HG03575 (cell line): ENCODE results near the gene MVB12B.

Source experiments
- ATAC-seq: cut with Tn5 transposase; IDR thresholded peaks from one replicate; pipeline ENCODE4 v1.9.1; 2021; ENCODE audit not compliant: unreplicated experiment, insufficient number of reproducible peaks, low FRiP score; ENCODE audit errors: extremely low read depth

MVB12B gene

DNA sequence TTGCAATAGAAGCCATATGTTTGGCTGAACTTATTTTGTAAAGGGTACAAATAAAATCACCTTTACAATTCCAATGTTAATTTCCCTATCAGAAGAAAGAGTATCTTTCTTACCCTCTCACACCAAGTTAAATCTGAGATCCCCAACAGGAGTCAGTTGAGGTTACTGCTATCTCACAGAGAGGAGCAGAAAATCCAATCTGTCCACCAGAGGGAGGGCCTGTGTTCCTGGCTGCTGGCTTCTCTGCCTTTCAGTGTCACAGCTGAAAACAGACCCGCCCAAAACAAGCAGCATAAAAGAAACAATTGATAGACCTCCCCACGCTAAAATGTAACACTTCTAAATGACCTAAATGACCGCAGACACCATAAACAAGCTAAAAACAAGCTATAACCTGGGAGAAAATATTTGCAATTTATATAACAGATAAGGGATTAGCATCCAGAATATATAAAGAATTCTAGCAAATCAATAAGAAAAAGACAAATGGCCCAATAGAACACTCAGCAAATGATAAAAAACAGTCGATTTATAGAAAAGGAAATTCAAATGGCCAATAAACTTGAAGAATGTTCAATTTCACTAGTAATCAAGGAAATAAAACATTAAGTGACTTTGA, 24.5 kb upstream of the MVB12B start:
- ATAC-seq, result no peak

DNA sequence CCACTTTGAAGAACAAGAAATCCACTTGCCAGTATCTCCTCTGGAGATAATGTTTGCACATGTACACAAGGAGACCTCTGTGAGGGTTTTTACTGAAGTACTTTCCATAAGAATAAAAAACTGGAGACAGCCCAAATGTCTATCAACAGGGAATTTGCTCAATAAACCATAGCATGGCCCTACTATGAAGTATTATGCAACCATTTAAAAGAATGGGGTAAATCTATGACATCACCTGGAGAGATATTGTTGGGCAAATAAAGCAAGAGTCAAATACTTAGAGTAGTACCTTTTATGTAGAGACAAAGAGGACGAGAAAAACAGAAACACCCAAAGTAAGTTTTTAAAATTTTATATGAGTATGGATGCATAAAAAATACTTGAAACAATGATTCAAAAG, 23.9 kb upstream of the MVB12B start:
- ATAC-seq, result no peak

DNA sequence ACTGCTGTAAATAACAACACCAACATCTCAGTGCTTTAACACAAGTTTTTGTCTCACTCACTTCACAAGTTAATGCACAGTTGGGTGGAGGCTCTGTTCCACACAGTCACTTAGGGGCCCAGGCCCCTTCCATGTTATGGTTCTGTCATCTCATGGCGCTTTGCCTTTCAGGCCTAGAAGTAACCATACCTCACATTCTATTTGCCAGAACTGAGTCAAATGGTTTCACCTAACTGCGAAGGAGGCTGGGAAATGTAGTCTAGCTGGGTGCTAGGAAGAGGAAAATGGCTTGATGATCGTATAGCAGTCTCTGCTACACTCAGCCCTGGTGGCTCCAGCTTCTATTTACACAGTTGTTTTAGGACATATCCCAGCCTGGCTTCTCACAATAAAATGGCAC, 23.1 kb upstream of the MVB12B start:
- no peak for ATAC-seq

DNA sequence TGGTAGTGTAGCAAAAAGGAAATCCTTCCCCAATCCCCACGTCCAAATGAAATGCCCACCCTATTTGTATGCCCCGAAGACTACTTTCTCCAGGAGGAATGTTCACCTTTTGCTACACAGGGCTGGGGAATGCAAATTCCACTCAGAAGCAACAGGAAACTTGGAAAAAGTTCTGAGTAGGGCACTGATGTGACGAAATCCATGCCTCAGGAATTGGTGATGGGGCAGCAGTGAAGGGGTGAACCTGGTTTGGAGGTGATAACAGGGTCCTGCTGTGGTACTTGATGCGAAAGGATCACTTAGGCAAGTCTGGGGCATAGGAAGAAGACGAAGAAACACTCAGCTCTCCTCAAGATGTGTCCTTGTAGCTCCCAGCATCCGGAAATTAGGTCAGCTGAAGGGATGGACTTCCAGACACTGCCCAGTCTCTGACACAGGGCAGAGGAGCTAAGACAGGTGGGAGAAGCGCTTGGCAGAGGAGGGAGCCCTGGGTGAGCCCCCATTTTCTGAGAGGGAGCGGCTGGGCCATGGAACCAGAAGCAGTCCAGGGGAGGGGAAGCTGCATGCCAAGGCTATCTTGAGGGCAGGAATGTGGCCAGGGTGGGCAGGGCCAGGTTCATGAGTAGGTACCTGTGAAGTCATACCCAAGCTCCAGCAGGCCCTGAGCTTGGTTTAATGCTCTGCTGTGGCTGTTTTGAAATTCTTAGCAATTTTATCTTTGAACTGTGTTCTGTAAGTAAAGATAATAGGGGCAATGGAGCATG, 22.2 kb upstream of the MVB12B start:
- no peak for ATAC-seq

DNA sequence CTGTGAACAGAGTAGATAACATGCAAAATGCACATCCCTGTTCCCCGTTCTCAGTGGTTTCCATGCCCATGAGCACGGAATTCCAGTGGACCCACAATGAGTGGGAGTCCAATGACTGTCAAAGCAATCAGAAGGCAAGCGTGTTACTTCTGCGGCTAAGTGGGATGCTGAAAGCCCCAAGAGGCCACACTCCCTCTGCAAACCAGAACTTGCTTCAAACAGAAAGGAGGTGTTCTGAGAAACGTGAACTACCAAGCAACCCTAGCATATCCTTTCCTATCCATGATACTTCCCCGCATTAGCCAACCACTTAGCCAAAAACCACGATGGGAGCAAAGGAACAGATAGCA, 21.7 kb upstream of the MVB12B start:
- ATAC-seq, result no peak

DNA sequence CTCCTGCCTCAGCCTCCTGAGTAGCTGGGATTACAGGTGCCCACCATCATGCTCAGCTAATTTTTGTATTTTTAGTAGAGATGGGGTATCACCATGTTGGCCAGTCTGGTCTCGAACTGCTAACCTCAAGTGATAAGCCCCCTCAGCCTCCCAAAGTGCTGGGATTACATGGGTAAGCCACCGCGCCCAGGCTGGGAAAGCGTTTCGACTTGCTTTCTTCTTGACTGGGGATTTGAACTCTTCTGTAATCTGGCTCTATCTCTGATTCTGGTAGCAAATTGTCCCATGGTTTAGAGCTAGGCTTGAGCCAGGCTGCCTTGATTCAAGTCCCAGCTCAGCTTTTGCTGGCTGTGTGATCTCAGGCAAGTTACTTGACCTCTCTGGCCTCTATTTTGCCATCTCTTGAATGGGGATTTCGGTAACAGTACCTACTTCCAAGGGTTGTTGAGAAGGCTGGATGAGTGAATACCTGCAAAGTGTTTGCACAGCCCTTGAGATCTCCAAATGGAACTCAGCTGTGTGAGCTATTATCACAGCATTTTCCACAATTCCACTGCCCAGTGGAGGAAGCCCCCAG, 20.5 kb upstream of the MVB12B start:
- ATAC-seq, result no peak

DNA sequence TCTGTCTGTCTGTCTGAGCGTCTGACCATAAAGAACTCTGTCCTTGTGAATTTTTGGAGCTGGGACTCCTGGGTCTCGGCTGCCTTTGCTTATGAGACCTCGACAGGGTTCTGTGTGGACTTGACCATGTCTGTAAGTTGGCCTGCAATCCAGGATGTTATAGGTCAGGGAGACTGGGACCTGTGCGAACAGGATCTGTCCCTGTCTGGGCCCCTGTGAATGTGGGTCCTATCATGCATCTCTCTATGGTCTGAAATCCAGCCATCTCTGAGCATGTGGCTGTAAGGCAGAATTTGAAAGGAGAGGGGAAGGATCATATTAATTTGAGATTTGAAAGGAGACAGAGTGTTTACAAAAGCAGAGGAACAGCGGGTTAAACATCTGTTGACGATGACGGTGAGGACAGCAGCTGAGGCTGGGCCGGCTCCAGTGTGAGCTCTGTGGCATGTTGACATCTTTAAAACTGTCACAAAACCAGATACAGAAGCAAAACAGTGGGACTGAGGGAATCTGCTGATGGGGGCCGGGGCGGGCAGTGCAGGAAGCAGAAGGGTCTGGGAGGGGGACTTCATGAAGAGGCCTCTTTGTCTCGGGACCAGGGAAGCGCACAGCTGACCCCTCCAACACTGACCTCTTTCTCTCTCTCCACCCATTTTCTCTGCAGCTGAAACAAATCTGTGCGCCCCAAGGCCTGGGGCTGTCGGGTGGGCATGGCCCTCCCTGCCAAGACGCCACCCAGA, 19.1 kb upstream of the MVB12B start:
- no peak for ATAC-seq

DNA sequence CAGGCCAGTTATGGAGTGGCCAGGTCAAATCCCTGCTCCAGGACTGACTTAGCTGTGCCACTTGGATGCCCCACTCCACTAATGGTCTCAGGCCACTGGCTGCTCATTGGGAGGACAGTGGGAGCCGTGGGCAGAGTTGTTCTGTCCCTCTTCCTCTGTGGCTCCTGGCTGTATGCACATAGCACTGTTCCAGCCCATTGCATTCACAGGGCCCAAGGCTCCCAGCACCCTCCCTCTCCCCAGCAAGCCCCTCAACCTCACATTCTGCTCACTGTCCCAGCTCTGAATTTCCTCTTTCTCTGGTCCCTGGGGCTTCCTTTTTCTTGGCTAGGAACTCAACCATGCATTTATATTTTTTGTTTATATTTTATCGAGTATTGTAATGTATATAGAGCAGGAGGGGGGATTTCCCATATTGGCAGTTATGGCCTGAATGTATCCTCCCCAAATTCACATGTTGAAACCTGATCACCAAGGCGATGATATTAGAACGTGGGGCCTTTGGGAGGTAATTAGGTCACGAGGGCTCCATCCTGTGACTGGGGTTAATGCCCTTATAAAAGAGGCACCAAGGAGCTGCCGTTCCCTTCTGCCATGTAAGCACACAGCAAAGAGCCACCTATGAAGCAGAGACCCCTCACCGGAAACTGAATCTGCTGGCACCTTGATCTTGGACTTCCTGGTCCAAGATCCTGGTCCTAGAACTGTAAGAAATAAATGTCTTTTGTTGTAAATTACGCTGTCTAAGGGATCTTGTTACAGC, 17.0 kb upstream of the MVB12B start:
- no peak for ATAC-seq

DNA sequence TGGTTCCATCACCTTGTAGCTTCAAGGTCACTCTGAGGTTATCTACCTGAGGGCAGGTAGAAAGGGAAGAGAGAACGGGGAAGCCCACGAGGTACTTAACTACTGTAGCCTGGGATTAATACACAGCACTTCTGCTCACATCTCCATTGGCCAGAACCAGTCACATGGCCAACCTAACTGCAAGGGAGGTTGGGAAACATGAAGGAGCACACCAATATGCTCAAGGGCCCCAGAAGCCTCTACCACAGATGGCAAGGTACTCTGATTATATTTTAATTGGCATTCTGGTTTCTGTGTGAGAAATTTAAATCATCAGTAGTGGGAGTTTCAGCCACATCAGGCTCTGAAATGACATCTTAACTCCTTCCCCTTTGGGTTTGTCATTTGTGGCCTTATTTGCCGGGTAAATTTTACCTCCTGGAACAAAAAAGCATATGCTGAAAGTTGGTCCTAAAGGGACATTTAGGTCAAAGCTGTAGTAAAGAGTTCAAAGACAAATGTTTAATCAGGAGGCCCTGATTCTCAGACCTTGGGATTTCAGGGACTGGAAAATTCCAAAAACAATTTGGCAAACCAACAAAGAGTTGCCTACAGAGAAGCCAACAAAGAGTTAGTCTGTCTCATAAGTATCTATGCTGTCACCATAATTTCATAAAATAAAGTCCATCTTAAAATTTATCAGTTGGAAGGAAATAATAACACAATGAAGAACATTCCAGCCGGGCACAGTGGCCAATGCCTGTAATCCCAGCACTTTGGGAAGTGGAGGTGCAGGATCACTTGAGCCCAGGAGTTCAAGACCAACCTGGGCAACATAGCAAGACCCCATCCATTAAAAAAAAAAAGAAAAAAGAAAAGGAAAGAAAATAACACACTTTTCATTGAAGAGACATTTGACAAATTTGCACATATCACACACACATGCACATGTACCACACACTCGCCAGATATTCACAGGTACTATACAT, 13.8 kb upstream of the MVB12B start:
- ATAC-seq, result no peak

DNA sequence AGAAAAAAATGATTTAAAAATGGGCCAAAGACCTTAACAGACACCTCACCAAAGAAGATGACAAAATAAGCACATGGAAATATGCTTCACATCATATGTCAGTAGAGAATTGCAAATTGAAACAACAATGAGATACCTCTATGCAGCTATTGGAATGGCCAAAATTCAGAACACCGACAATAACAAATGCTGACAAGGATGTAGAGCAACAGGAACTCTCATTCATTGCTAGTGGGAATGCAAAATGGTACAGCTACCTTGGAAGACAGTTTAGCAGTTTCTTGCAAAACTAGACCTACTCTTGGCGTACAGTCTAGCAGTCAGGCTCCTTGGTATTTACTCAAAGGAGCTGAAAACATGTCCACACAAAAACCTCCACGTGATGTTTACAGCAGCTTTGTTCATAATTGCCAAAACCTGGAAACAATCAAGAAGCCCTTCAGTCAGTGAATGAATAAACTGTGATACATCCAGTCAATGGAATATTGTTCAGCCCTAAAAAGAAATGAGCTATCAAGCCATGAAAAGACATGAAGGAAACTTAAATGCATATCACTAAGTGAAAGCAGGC, 10.5 kb upstream of the MVB12B start:
- ATAC-seq, result no peak

DNA sequence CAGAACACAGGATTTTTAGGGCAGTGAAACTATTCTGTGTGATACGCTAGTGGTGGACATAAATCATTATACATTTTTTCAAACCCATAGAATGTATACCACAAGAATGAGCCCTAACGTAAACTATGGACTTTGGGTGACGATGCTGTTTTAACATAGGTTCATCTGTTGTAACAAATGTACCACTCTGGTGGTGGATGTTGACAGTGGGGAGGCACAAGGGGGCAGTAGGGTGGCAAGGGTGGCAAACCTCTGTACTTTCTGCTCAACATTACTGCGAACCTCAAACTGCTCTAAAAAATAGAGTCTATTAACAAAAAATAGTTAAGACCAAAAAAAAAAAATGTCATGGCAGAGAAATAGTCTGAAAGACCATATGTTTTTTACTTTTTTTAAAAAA, 9.1 kb upstream of the MVB12B start:
- ATAC-seq, result no peak

DNA sequence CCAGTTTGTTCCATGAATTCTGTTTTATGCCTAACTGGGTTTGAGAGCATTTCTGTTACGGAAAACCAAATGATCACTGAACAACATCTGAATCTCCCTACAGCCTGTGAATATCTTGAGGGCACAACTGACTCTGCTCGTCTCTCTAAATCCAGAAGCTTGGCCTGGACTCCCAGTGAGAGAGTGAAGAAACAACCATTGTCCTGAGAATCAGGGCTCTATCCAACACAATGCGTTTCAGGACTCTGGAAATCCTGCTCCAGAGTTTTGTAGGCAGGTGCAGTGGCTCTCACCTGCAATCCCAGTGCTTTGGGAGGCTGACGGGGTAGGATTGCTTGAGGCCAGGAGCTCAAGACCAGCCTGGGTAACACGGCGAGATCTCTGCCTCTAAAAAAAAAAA, 7.8 kb upstream of the MVB12B start:
- ATAC-seq, result no peak

DNA sequence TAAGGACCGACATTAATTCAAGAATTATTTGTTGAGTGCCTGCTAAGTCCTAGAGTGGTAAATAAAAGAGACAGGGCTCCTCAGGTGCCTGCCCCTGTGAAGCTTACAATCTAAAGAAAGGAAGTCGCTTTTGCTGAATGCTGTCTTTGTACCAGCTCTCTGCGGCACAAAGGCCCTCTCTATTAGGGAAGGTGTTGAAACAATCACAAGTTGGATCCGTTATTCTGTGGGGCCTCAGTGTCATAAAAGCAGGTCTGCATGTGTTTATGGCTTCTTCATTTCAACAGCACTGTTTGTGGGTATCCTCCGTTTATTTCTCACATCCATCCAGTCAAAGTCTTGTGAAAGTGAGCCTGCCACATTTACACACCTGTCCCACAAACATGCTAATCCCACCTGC, 7.0 kb upstream of the MVB12B start:
- ATAC-seq, result no peak

DNA sequence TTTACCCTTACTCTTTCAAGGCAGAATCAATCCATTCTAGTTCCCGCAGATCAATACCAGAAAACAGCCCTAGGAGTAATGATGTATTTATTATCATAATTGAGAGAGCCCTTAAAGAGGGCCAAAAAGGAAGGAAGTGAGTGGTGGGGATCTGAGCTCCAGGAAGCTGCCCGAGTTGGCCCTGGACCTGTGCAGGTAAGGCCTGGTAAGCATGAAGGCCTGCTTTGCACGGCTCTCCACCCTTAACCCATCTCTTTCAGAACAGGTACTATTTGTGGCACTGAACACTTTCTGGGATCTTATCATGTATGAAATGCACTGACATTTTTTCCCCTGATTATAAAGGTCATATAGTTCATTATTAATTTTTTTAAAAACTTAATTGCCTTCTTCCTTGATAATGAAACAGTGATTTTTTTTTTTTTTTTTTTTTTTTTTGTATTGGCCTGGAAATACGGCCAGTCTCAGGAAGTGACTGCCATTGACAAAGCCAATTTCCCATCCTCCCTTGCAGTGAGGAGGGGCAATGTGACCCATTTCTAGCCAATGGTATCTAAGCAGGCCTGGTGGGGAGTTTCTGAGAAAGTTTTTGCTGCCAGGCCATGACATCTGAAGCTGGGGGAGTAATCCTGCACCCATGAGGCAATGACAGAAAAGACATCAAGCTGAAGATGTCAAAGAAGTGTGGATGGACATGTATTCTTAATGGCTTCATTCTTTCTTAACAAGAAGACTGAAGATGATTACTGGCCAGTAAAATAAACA, 6.3 kb upstream of the MVB12B start:
- ATAC-seq, result no peak

DNA sequence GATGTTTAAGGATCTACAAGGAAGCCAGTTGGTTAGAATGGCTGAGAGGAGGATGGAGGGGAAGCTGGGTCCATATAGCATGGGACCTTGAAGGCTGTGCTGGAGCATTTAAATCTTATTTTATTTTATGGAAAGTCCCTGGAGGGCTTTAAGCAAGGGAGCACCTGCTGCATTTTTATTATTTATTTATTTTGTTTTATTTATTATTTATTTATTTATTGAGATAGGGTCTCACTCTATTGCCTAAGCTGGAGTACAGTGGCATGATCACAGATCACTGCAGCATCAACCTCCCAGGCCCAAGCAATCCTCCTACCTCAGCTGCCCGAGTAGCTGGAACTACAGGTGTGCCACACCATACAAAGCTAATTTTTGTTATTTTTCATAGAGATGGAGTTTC, 4.9 kb upstream of the MVB12B start:
- ATAC-seq, result no peak

DNA sequence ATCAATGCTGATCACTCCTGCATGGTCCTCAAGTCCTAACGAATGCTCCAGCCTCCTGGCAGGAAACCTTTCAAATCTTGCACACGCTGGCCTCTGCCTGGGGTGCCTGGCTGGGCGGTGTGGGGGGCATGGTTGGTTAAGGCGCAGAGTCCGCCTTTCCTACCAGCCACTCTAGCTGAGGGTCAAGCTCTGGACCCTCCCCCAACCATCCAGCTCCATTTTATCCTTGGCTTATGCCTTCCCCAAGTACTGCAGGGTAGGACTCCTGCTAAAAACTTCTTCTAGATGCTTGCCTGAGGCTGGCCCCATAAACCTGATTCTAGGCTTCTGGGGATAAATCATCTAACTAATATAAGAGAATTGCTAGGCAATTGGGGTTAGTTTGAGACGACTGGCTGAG, 808 bp upstream of the MVB12B start:
- ATAC-seq, result no peak

DNA sequence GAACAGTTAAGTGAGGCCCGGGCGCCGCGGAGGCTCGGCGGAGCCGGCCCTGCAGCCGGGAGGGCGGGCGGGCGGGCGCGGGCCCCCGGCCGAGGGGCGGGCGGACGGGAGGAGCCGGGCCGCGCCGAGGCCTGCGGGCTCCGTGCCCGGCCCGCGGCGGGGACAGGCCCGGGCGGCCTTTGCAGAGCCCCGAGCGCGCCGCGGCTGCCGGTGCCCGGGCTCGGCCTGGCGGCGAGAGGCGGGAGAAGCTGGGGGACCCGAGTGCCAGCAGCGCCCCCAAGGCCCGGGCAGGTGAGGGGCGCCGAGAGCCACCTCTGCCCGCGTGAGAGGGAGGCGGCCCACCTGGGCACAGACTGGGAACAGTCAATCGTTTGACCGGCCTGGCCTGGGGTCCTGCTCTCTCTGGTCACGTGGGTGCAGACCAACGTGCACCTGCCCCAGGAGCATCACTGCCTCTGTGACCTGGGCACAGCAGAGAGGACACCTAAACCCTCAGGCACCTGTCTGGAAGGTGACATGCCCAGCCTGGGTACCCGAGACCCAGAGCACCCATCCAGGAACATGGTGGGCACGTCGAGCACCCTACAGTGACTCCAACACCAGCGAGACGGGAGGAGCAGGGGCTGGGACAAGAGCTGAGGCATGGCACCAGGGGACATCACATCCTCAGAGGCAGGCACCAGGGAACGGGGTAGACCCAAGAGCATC, 531 bp downstream of the MVB12B start:
- ATAC-seq, result no peak
